ENCODE results near the gene SIM2.
"Not testable (repeated sequence)": the region's sequence is repeated elsewhere in the genome, so short reads cannot be mapped to it uniquely, and the experiment has no call there.

SIM2 gene

DNA sequence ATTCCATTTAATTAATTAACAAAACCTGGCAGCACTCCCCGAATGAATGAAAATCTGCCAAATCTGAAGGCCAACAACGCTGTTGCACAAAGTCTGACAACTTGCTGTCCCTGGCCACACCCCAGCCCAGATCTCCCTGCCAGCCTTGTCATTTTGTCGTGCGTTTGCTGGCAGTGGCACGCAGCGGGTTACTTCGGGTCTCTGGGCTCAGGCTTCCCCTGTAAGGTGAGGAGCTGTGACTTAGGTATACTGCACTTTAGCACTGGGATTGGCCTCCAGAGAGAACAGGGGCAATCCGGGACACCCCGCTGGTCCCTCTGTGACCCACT, 34.3 kb upstream of the SIM2 start:
- no peaks in the 10 kb centered on the region for H3K4me1 ChIP-seq
- no peak overlapping the region for H3K4me3 ChIP-seq (ENCODE audit: low read depth, low read length)
- H3K27ac ChIP-seq: no peak overlapping the region
- H3K36me3 ChIP-seq (ENCODE audit: control insufficient read depth, insufficient read depth, low read length): no peaks in the 10 kb centered on the region
- H3K9me3 ChIP-seq (ENCODE audit: control insufficient read depth, low read length): no peaks in the 10 kb centered on the region
- no peak overlapping the region for H3K4me2 ChIP-seq (ENCODE audit: low read length)
- peaks cover 3% of the 10 kb centered on the region for H3K27me3 ChIP-seq (ENCODE audit: control insufficient read depth, insufficient read depth, low read length)
- H3K9ac ChIP-seq: no peak overlapping the region
- TF ChIP-seq, protein P1, sequence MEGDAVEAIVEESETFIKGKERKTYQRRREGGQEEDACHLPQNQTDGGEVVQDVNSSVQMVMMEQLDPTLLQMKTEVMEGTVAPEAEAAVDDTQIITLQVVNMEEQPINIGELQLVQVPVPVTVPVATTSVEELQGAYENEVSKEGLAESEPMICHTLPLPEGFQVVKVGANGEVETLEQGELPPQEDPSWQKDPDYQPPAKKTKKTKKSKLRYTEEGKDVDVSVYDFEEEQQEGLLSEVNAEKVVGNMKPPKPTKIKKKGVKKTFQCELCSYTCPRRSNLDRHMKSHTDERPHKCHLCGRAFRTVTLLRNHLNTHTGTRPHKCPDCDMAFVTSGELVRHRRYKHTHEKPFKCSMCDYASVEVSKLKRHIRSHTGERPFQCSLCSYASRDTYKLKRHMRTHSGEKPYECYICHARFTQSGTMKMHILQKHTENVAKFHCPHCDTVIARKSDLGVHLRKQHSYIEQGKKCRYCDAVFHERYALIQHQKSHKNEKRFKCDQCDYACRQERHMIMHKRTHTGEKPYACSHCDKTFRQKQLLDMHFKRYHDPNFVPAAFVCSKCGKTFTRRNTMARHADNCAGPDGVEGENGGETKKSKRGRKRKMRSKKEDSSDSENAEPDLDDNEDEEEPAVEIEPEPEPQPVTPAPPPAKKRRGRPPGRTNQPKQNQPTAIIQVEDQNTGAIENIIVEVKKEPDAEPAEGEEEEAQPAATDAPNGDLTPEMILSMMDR (IDR thresholded peaks at IDR 0.05): no peak
- H2AFZ ChIP-seq: no peak overlapping the region
- H3K79me2 ChIP-seq: no peaks in the 10 kb centered on the region

GRCh38 chr21:36665806-36666205, 33.1 kb upstream of the SIM2 start:
- H3K4me3 ChIP-seq (ENCODE audit: low read depth, low read length): no peak overlapping the region
- no peaks in the 10 kb centered on the region for H3K4me1 ChIP-seq
- H3K27me3 ChIP-seq (ENCODE audit: control insufficient read depth, insufficient read depth, low read length): peaks cover 3% of the 10 kb centered on the region
- no peak overlapping the region for H2AFZ ChIP-seq
- no peaks in the 10 kb centered on the region for H3K36me3 ChIP-seq (ENCODE audit: control insufficient read depth, insufficient read depth, low read length)
- H3K9ac ChIP-seq: no peak overlapping the region
- no peak overlapping the region for H3K27ac ChIP-seq
- H3K4me2 ChIP-seq (ENCODE audit: low read length): no peak overlapping the region
- TF ChIP-seq, protein P1 (IDR thresholded peaks at IDR 0.05): no peak
- no peaks in the 10 kb centered on the region for H3K9me3 ChIP-seq (ENCODE audit: control insufficient read depth, low read length)
- no peaks in the 10 kb centered on the region for H3K79me2 ChIP-seq

- peaks cover 3% of the 10 kb centered on the region for H3K27me3 ChIP-seq (ENCODE audit: control insufficient read depth, insufficient read depth, low read length)
- H3K4me3 ChIP-seq (ENCODE audit: low read depth, low read length): no peak overlapping the region
- H3K79me2 ChIP-seq: no peaks in the 10 kb centered on the region
- no peak overlapping the region for H3K4me2 ChIP-seq (ENCODE audit: low read length)
- no peak overlapping the region for H2AFZ ChIP-seq
- TF ChIP-seq, protein P1 (IDR thresholded peaks at IDR 0.05): no peak
- no peaks in the 10 kb centered on the region for H3K4me1 ChIP-seq
- no peaks in the 10 kb centered on the region for H3K36me3 ChIP-seq (ENCODE audit: control insufficient read depth, insufficient read depth, low read length)
- no peaks in the 10 kb centered on the region for H3K9me3 ChIP-seq (ENCODE audit: control insufficient read depth, low read length)
- no peak overlapping the region for H3K9ac ChIP-seq
- H3K27ac ChIP-seq: no peak overlapping the region
Measured at GRCh38 chr21:36668713-36669112, 30.2 kb upstream of the SIM2 start.

GRCh38 chr21:36671836-36672235, 27.1 kb upstream of the SIM2 start:
- no peaks in the 10 kb centered on the region for H3K36me3 ChIP-seq (ENCODE audit: control insufficient read depth, insufficient read depth, low read length)
- no peak overlapping the region for H3K27ac ChIP-seq
- TF ChIP-seq, protein P1 (IDR thresholded peaks at IDR 0.05): no peak
- H3K9me3 ChIP-seq (ENCODE audit: control insufficient read depth, low read length): no peaks in the 10 kb centered on the region
- no peaks in the 10 kb centered on the region for H3K79me2 ChIP-seq
- no peak overlapping the region for H3K4me2 ChIP-seq (ENCODE audit: low read length)
- H2AFZ ChIP-seq: no peak overlapping the region
- peaks cover 3% of the 10 kb centered on the region for H3K27me3 ChIP-seq (ENCODE audit: control insufficient read depth, insufficient read depth, low read length)
- no peaks in the 10 kb centered on the region for H3K4me1 ChIP-seq
- H3K4me3 ChIP-seq (ENCODE audit: low read depth, low read length): no peak overlapping the region
- no peak overlapping the region for H3K9ac ChIP-seq

DNA sequence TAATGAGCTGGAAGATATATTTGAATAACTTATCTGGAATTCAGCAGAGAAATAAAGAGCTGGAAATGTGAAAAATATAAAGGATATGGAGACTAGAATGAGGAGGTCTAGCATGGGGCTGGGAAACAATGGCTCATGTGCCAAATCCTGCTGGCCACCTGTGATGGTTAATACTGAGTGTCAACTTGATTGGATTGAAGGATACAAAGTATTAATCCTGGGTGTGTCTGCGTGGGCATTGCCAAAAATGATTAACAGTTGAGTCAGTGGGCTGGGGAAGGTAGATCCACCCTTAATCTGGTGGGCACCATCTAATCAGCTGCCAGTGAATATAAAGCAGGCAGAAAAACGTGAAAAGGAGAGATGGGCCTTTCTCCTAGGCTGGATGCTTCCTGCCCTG, 26.6 kb upstream of the SIM2 start:
- not testable (repeated sequence) for H3K79me2 ChIP-seq; H3K4me2 ChIP-seq (ENCODE audit: low read length); H3K27ac ChIP-seq; H3K27me3 ChIP-seq (ENCODE audit: control insufficient read depth, insufficient read depth, low read length); H3K36me3 ChIP-seq (ENCODE audit: control insufficient read depth, insufficient read depth, low read length); H3K4me1 ChIP-seq; H3K4me3 ChIP-seq (ENCODE audit: low read depth, low read length); H3K9me3 ChIP-seq (ENCODE audit: control insufficient read depth, low read length); H3K9ac ChIP-seq; H2AFZ ChIP-seq

All from parathyroid adenoma (tissue), 2 donors.